GM19397 (cell line): ENCODE results near the gene MYH7.
"Not testable (repeated sequence)": the region's sequence is repeated elsewhere in the genome, so short reads cannot be mapped to it uniquely, and the experiment has no call there.

Experiments
- ATAC-seq: cut with Tn5 transposase; IDR thresholded peaks from one replicate; pipeline ENCODE4 v1.9.1; 2021; ENCODE audit warnings: mild to moderate bottlenecking, moderate library complexity; ENCODE audit not compliant: unreplicated experiment

Gene MYH7

DNA sequence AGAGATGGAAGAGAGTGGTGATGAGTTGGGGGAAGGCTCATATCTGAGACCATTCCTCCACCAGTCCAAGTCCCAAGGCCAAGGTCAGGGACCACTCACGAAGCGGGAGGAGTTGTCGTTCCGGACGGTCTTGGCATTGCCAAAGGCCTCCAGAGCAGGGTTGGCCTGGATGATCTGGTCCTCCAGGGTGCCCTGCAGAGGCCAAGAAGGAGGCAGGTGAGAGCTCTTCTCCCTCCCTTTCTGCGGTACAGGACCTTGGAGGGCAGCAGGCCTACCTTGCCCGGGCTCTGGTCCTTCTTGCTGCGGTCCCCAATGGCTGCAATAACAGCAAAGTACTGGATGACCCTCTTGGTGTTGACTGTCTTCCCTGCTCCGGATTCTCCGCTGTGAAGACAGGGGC is 4.0 kb downstream of the MYH7 start:
- ATAC-seq = no peak

GRCh38 chr14:23430723-23431085 is 4.8 kb downstream of the MYH7 start:
- ATAC-seq = no peak

- no peak for ATAC-seq
Observed at GRCh38 chr14:23430016-23430722, 5.3 kb downstream of the MYH7 start.

DNA sequence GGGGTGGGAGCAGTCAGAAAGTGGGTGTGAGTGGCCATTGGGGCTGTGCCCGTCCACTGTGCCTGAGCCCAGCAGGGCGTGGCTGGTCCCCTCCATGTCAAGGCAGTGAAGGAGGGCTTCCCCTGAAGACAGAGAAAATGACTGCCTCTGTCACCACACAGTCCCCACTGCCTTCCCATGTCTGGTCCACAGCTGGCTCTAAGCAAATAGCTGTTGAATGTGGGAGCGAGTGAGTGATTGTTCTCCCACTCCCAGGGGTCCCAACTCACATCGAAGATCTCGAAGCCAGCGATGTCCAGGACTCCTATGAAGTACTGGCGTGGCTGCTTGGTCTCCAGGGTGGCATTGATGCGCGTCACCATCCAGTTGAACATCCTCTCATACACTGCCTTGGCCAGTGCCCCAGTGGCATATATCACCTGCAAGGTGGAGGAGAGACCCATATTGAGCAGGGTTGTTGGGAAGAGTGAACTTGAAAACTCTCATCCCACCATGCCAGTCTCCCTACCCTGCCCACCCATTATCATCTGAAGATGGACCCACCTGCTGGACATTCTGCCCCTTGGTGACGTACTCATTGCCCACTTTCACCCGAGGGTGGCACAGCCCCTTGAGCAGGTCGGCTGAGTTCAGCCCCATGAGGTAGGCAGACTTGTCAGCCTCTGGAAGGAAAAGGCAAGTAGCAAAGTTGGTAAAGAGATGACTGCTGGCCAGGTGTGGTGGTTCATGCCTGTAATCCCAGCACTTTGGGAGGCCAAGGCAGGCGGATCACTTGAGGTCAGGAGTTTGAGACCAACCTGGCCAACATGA is 6.6 kb downstream of the MYH7 start:
- no peak for ATAC-seq

DNA sequence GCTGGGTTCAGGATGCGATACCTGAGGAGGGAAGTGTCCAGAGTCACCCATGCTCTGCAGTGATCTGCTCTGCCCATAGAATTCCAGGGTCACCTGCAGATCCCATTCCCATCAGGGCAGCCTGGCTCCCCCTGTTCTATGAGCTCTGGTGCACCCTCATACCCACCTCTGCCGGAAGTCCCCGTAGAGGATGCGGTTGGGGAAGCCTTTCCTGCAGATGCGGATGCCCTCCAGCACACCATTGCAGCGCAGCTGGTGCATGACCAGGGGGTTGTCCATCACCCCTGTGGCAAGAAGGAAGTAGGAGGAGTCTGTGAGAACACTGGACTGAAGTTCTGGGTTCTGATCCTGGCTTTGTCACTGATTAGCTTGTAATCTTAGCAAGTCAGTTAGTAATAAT is 9.7 kb downstream of the MYH7 start:
- not testable (repeated sequence) for ATAC-seq

DNA sequence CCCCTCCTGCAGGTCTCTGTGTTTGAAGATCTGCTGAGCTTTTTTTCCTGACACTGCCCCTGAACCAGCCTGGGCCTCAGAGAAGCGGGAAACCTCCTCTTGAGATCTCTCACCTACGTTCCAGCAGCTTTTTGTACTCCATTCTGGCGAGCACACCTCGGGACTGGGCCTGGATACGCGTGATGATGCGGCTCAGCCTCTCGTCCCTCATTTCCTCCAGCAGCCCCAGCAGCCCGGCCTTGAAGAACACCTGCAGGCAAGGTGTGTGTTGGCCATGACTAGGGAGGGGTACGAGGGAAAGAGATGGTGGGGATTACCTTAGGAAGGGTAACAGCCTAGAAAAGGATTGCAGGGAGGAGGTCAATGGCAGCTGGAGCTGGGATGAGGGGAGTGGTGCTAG is 10.3 kb downstream of the MYH7 start:
- no peak for ATAC-seq

GRCh38 chr14:23423657-23424056 is 11.8 kb downstream of the MYH7 start:
- no peak for ATAC-seq

DNA sequence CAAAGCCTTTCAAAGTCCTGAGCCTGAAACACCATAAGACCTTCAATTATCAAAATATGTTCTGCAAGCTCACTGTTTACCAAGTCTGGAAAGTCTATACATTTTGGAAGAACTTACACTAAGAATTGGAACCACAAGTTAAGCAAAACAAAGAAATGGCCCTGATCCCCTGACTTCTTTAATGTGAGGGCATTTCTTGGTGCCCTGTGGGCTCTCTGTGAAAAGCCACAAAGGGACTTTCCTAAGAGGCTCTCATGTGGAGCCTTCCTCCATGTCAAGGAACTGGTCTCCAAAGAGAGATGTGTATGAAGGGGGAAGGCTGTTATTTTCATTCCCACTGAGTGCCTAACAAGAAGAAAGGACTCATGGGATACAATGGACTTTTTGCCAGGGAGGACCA is 13.9 kb downstream of the MYH7 start:
- no peak for ATAC-seq

DNA sequence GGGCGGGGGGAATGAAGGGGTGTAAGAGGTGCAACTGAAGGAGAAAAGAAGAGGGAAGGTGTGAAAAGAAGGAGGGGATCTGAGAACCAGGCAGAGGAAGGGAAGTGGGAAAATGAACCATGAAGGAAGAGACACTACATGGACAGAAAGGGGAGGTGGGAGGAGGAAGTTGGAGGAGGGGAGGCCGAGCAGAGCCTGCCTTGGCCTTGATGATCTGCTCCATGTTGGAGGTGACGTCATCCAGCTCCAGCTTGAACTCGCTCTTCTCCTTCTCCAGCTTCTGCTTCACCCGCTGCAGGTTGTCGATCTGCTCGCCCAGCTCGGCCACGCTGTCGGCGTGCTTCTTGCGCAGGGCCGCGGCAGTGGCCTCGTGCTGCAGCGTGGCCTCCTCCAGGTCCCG is 15.8 kb downstream of the MYH7 start:
- ATAC-seq = not testable (repeated sequence)

- ATAC-seq = no peak
Observed at GRCh38 chr14:23418021-23418420, 17.4 kb downstream of the MYH7 start.

- ATAC-seq = not testable (repeated sequence)
Observed at GRCh38 chr14:23417269-23417668, 18.2 kb downstream of the MYH7 start.

DNA sequence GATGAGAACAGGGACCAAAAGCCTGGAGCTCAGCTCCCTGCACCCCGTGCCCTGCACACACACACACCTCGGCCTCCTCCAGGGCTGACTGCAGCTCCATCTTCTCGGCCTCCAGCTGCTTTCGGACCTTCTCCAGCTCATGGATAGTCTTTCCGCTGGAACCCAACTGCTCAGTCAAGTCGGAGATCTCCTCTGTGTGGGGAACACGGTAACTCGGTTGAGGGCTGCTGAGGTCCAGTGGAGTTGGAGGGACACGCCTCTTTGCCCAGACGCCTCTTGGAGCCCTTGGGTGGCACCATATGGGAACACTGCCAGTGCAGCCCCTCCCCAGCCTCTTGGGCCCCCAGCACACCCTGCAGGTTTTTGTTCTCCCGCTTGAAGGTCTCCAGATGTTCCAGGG is 18.7 kb downstream of the MYH7 start:
- no peak for ATAC-seq

GRCh38 chr14:23415821-23416778 is 19.4 kb downstream of the MYH7 start:
- ATAC-seq = no peak

- no peak for ATAC-seq
Observed at GRCh38 chr14:23414906-23415820, 20.3 kb downstream of the MYH7 start.

- ATAC-seq = no peak
Observed at GRCh38 chr14:23414254-23414653, 21.2 kb downstream of the MYH7 start.

- ATAC-seq = no peak
Observed at GRCh38 chr14:23413681-23414080, 21.8 kb downstream of the MYH7 start.

DNA sequence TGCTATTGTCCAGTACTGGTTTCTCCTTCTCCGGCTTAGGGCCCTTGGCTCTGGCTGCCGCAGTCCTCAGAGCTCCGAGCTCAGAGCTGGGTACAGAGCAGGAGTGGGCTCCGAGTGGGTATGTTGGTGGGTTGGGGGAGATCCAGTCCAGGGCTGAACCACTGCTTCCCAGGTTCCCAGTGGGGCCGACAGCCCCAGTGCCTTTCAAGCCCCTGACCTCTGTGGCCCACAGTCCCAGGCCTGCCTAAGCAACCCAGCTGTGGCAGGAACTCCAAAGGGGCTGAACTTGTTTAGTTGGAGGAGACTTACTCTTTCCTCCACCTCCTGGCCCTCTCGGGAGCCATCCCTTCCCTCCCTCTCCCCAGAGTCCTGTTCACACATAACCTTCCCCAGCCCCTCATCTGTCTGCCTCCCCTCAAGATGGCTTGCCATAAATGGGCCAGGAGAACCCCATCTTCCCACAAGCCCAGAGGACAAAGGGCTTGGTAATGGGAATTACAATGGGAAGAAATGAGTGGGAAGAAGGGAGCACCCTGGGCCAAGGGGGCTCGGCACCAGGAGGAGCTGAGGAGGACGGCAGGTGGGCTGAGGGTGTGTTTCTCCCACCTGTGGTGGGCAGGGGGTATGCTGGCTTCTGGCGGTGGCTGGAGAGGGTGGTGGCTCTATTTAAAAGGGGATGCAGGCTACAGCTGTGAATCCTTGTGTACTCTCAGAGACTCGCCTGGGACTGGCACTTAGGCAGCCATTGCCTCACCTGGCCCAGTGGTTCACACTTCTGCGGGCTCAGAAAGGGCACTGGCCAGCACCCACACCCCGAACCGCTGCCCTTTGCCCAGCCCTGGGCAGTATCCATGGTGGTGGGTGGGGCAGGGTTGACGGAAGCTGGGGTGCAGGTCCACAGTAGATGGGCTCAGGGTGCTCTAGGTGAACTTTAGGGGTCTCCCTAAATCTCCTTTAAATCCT is 23.6 kb downstream of the MYH7 start:
- no peak for ATAC-seq

GRCh38 chr14:23409966-23410635 is 25.4 kb downstream of the MYH7 start:
- no peak for ATAC-seq

GRCh38 chr14:23409475-23409874 is 26.0 kb downstream of the MYH7 start:
- ATAC-seq = no peak
